Bronchial epithelial cell (primary cell): Measurements from ENCODE around the gene ZP3. TPM values are rescaled to one million over a fixed set of nuclear protein-coding genes. Genes with fewer than 3 reads are reported as not detected.
A peak's percentile ranks its signal among the peaks of the same experiment; 100 is the strongest.
"Not testable (repeated sequence)": the region's sequence is repeated elsewhere in the genome, so short reads cannot be mapped to it uniquely, and the experiment has no call there.

Experiments used
- DNase-seq: peaks from one replicate; pipeline ENCODE4 v3.0.0-alpha.2; 2010; ENCODE audit warnings: low read depth
- FAIRE-seq: peaks from 2 replicates; lab custom pipeline; 2011; peaks lifted over from hg19 to GRCh38; lab: Jason Lieb, UNC
- H3K27me3 ChIP-seq: 2 replicates; pipeline ENCODE4 v1.5.1; 2011; ENCODE audit warnings: low read length; ENCODE audit not compliant: control insufficient read depth, insufficient read depth
- H3K36me3 ChIP-seq: 2 replicates; pipeline ENCODE4 v1.5.1; 2011; ENCODE audit warnings: low read length; ENCODE audit not compliant: control insufficient read depth, insufficient read depth
- H3K4me3 ChIP-seq: 2 replicates; pipeline ENCODE4 v1.5.1; 2011; ENCODE audit warnings: mild to moderate bottlenecking, low read depth, low read length, control low read depth
- total RNA-seq: library from RNA; depleted of rRNA; stranded (reverse); fragments of >200 nt; gene quantifications from 2 replicates; pipeline ENCODE4 v1.2.1, GENCODE V29; 2014
- TF ChIP-seq, protein P1 (sequence below): IDR thresholded peaks from 2 replicates; pipeline ENCODE4 v1.5.1; 2011; ENCODE audit warnings: mild to moderate bottlenecking, moderate library complexity, low read length, control low read depth, inconsistent platforms; ENCODE audit not compliant: insufficient read depth, severe bottlenecking

ZP3 gene
- total RNA-seq, 1 donor from 2014 or later, result 26.1 TPM

DNA sequence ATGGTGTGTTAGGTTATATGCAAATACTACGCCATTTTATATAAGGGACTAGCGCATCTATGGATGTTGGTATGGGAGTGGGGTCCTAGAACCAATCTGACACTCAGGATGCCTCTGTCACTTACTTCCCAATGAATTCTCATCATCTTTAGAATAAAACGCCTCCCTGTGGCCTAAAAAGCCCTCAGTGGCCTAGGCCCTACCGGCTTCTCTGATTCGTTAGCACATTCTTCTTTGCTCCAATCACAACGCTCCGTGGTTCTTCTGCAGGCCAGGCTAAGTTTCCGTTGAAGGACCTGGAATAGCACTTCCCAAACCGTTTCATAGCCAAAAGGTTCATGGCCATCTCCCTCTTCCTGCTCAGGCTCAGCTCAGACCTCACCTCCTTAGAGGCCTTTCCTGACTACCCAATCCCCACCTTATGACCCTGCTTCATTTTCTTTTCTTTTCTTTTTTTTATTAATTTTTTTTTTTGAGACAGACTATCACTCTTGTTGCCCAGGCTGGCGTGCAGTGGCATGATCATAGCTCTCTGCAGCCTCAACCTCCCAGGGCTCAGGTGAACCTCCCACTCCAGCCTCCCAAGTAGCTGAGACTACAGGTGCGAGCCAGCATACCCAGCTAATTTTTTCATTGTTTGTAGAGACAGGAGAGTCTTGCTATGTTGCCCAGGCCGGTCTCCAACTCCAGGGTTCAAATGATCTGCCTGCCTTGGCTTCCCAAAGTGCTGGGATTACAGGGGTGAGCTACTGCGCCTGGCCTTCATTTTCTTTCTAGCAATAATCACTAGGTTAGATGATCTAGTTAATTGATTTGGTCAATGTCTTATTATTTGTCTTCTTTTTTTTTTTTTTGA lies 41.4 kb upstream of the ZP3 start:
- H3K4me3 ChIP-seq, result no peak overlapping the region
- peak; percentile 51 for DNase-seq
- H3K27me3 ChIP-seq, result no peaks in the 10 kb centered on the region
- TF ChIP-seq, protein P1, sequence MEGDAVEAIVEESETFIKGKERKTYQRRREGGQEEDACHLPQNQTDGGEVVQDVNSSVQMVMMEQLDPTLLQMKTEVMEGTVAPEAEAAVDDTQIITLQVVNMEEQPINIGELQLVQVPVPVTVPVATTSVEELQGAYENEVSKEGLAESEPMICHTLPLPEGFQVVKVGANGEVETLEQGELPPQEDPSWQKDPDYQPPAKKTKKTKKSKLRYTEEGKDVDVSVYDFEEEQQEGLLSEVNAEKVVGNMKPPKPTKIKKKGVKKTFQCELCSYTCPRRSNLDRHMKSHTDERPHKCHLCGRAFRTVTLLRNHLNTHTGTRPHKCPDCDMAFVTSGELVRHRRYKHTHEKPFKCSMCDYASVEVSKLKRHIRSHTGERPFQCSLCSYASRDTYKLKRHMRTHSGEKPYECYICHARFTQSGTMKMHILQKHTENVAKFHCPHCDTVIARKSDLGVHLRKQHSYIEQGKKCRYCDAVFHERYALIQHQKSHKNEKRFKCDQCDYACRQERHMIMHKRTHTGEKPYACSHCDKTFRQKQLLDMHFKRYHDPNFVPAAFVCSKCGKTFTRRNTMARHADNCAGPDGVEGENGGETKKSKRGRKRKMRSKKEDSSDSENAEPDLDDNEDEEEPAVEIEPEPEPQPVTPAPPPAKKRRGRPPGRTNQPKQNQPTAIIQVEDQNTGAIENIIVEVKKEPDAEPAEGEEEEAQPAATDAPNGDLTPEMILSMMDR, result no peak
- FAIRE-seq, result no peak
- no peaks in the 10 kb centered on the region for H3K36me3 ChIP-seq

DNA sequence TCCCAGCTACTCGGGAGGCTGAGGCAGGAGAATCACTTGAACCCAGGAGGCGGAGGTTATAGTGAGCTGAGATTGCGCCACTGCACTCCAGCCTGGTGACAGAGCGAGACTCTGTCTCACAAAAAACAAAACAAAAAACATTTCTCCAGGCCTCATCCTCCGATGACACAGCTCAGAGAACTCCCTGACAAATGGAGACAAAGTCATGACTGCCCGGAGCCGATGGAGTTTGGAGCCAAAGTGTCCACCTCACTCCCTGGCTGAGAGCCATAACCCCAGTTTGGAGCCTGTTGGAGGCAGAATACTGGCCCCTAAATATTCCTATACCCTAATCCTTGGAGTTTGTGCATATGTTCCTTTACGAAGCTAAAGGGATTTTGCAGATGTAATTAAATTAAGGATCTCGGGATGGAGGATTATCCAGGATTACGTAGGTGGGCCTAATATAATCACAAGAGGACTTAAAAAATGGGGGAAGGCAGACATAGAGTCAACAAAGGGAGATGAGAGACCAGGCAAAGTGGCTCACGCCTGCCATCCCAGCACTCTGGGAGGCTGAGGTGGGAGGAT lies 38.0 kb upstream of the ZP3 start:
- Histone ChIP-seq H3K4me3 (no peak overlapping the region), H3K36me3 (no peaks in the 10 kb centered on the region), H3K27me3 (no peaks in the 10 kb centered on the region)
- DNase-seq (no peak), FAIRE-seq (no peak)
- TF ChIP-seq, protein P1, result no peak

DNA sequence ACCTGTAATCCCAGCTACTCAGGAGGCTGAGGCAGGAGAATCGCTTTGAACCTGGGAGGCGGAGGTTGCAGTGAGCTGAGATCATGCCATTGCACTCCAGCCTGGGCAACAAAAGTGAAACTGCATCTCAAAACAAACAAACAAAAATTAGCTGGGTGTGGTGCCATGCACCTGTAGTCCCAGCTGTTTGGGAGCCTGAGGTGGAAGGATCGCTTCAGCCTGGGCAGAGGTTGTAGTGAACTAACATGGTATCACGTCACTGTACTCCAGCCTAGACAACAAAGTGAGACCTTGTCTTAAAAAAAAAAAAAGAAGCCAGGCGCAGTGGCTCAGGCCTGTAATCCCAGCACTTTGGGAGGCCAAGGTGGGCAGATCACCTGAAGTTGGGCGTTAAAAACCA lies 37.0 kb upstream of the ZP3 start:
- H3K36me3 ChIP-seq, FAIRE-seq, H3K27me3 ChIP-seq, H3K4me3 ChIP-seq, DNase-seq: not testable (repeated sequence)

DNA sequence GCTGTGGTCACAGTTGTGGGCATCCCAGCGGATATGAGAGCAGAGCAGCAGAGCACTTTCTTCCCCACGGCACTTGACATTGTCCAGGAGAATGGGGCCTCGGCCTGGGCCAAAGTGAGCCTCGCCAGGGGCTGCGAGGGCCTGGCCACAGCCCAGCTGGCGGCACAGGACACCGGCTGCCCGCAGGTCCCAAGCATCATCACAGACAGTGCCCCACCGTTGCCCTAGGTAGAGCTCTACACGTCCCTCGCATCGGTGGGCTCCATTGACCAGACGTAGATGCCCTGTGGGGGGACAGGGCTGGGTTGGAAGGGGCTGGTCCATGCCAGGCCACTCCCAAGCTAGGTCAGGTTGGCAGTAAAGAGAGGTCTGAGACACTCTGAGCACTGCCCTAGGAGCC lies 34.7 kb upstream of the ZP3 start:
- no peak for FAIRE-seq

DNA sequence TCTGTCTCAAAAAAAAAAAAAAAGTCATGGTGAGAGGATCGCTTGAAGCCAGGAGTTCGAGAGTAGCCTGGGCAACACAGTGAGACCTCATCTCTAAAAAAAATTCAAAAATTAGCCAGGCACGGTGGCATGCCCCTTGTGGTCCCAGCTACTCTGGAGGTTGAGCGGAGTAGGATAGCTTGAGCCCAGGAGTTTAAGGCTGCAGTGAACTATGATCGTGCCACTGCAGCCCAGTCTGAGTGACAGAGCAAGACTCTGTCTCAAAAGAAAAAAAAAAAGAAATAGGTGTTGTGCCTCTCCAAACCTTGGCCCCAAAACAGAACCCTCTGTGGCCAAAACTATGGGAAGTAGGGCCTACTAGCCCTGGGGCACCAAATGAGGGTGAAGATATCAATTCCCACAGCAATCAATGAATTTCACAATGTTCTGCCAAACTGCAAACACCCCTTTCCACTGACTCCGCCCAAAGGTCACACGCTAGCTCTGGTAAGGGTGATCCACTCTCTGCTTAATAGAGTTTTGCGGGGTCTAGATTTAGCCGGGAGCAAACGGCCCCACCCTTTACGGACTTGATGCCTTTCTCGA lies 32.1 kb upstream of the ZP3 start:
- peak overlapping the region; percentile 69 for H3K4me3 ChIP-seq
- DNase-seq, result no peak
- TF ChIP-seq, protein P1, result no peak
- H3K36me3 ChIP-seq, result no peaks in the 10 kb centered on the region
- no peak for FAIRE-seq
- no peaks in the 10 kb centered on the region for H3K27me3 ChIP-seq

More for the DNA sequence above, 34.7 kb upstream of the ZP3 start:
- no peak for DNase-seq
- Histone ChIP-seq H3K27me3 (no peaks in the 10 kb centered on the region), H3K4me3 (no peak overlapping the region), H3K36me3 (no peaks in the 10 kb centered on the region)
- TF ChIP-seq, protein P1, result no peak
